HepG2 (cell line): ENCODE measurements around the gene OAS1. TPM values are rescaled to one million over a fixed set of nuclear protein-coding genes. Genes with fewer than 3 reads are reported as not detected.

ENCODE experiments used
- ATAC-seq: fragments of 200-7000 bp; cut with Tn5 transposase; 3 replicates; pipeline ENCODE4 v1.9.1; 2020; ENCODE audit warnings: mild to moderate bottlenecking, moderate library complexity
- BruUV-seq: library from RNA; stranded (reverse); fragments of 400-500 nt; replicated peaks from 2 replicates; lab custom pipeline; 2021; lab: Mats Ljungman, UMichigan
- CTCF ChIA-PET: fragments of 300-600 bp; formaldehyde crosslinking; extraction: SDS; loops from one replicate; lab custom pipeline; 2021; ENCODE audit warnings: low total read pairs, inconsistent platforms, low intra/inter-chr PET ratio; lab: Yijun Ruan, JAX
- POLR2A ChIA-PET: fragments of 350-600 bp; sonication (Branson Sonifier 250); formaldehyde crosslinking; loops from one replicate; lab custom pipeline; 2020; ENCODE audit warnings: antibody characterized with exemption, inconsistent platforms; lab: Yijun Ruan, JAX
- DNase-seq: peaks from one replicate; pipeline ENCODE4 v3.0.0-alpha.2; 2015; ENCODE audit warnings: low spot score
- FAIRE-seq: peaks from 3 replicates; lab custom pipeline; 2011; peaks lifted over from hg19 to GRCh38; lab: Jason Lieb, UNC
- H2AFZ ChIP-seq: one replicate; pipeline ENCODE4 v1.6.1; 2011; ENCODE audit warnings: low read length, inconsistent platforms
- H3K27ac ChIP-seq: fragments of 300-600 bp; 3 replicates; pipeline ENCODE4 v1.8.0; 2011; ENCODE audit warnings: mixed run types, mild to moderate bottlenecking, mixed read lengths, low read length, inconsistent platforms; ENCODE audit not compliant: insufficient read depth; ENCODE audit errors: extremely low read length
- H3K27me3 ChIP-seq, 2 experiments: fragments of 200-600 bp in 1 of 2; 2 replicates in 1 of 2; 3 replicates in 1 of 2; pipeline versions ENCODE4 v1.6.0 to v1.8.0; 2011; ENCODE audit warnings: low read length in 2 of 2, mild to moderate bottlenecking in 2 of 2, moderate library complexity in 2 of 2, inconsistent platforms in 1 of 2; ENCODE audit not compliant: insufficient read depth in 2 of 2, control insufficient read depth in 1 of 2
- H3K36me3 ChIP-seq, 2 experiments: fragments of 200-600 bp in 1 of 2; replicated peaks in 1 of 2; 2 replicates in 1 of 2; 3 replicates in 1 of 2; pipeline versions ENCODE4 v1.5.1 to v1.8.0; 2011; ENCODE audit warnings: low read length in 2 of 2, inconsistent platforms in 1 of 2; ENCODE audit not compliant: insufficient read depth in 2 of 2, control insufficient read depth in 1 of 2
- H3K4me1 ChIP-seq: 2 replicates; pipeline ENCODE4 v1.5.1; 2012; ENCODE audit warnings: low read length, inconsistent platforms; ENCODE audit not compliant: insufficient read depth
- H3K4me2 ChIP-seq: 2 replicates; pipeline ENCODE4 v1.6.0; 2011; ENCODE audit warnings: low read depth, low read length, inconsistent platforms
- H3K4me3 ChIP-seq, 3 experiments: fragments of 200-600 bp in 1 of 3; sonication (generic), shearing (Covaris generic) in 1 of 3; replicated peaks in 1 of 3; 2 replicates each; pipeline ENCODE4 v1.5.1; 2011 to 2016; ENCODE audit warnings: low read length in 3 of 3, inconsistent platforms in 2 of 3, low read depth in 2 of 3, mild to moderate bottlenecking in 2 of 3, control low read depth in 1 of 3, mixed read lengths in 1 of 3; ENCODE audit not compliant: insufficient read depth in 1 of 3
- H3K79me2 ChIP-seq: one replicate; pipeline ENCODE4 v1.6.1; 2011; ENCODE audit warnings: low read length, inconsistent platforms; ENCODE audit not compliant: insufficient read depth
- H3K9ac ChIP-seq: 2 replicates; pipeline ENCODE4 v1.6.0; 2011; ENCODE audit warnings: mild to moderate bottlenecking, low read depth, low read length, inconsistent platforms; ENCODE audit not compliant: insufficient read depth
- H3K9me3 ChIP-seq: 2 replicates; pipeline ENCODE4 v1.5.1; 2012; ENCODE audit warnings: mild to moderate bottlenecking, low read length
- H4K20me1 ChIP-seq: 2 replicates; pipeline ENCODE4 v1.6.0; 2011; ENCODE audit warnings: inconsistent platforms, mild to moderate bottlenecking, low read length, moderate library complexity; ENCODE audit not compliant: insufficient read depth
- SRF ChIP-seq: IDR thresholded peaks from 2 replicates; pipeline ENCODE4 v1.6.1; 2011; ENCODE audit warnings: mild to moderate bottlenecking, low read depth, low read length, moderate library complexity
- U2AF1 ChIP-seq: fragments of 200-400 bp; formaldehyde crosslinking; optimal IDR thresholded peaks from 2 replicates; pipeline ENCODE3; 2017; ENCODE audit warnings: mild to moderate bottlenecking, low read depth, low read length
- ZNF329 ChIP-seq: sonication (generic); formaldehyde crosslinking; IDR thresholded peaks from 2 replicates; pipeline ENCODE4 v1.9.0; 2021; ENCODE audit warnings: low read depth, mild to moderate bottlenecking, missing genetic modification reagents
- ZNF432 ChIP-seq: sonication (generic); formaldehyde crosslinking; IDR thresholded peaks from 2 replicates; pipeline ENCODE4 v1.5.0; 2020; ENCODE audit warnings: missing genetic modification reagents, mild to moderate bottlenecking, borderline replicate concordance
- ZSCAN30 ChIP-seq: sonication (generic); formaldehyde crosslinking; IDR thresholded peaks from 2 replicates; pipeline ENCODE4 v1.5.0; 2020; ENCODE audit warnings: mild to moderate bottlenecking, missing genetic modification reagents
- WGBS: methylation state at CpG from one replicate; pipeline ENCODE4 v1.1.6; 2017; ENCODE audit warnings: low lambda C conversion rate; 5-methylcytosine and 5-hydroxymethylcytosine counted together
- in situ Hi-C: cut with HindIII; loops from 2 replicates; pipeline ENCODE4 v1.10.0; 2017; ENCODE audit warnings: low pct_unique_long_range_greater_than_20kb; ENCODE audit not compliant: extremely low pct_ligation_motif_present
- intact Hi-C: fragments of 100-400 bp; cut with micrococcal nuclease; formaldehyde crosslinking; loops from one replicate; pipeline ENCODE4 v1.10.0; 2022; ENCODE audit not compliant: unreplicated experiment
- polyA plus RNA-seq, 8 experiments: library from polyadenylated mRNA; depleted of rRNA in 3 of 8; stranded (reverse) in 7 of 8; unstranded in 1 of 8; fragments of >200 nt; fragmentation: Illumina TruSeq in 4 of 8; extraction: Trizol in 4 of 8; gene quantifications; 2 replicates each; pipeline versions ENCODE4 v1.2.1 to v1.2.3, GENCODE V29; 2011 to 2016; ENCODE audit warnings: low read depth in 4 of 8, missing spikeins in 1 of 8, mixed read lengths in 1 of 8; ENCODE audit not compliant: insufficient read depth in 1 of 8
- total RNA-seq, 5 experiments: library from RNA; depleted of rRNA; stranded (reverse); fragments of >200 nt; fragmentation: Illumina TruSeq; extraction: Trizol; gene quantifications; 2 replicates each; pipeline ENCODE4 v1.2.3, GENCODE V29; 2016; ENCODE audit warnings: low read depth in 1 of 5

Gene OAS1
- total and polyA plus RNA-seq, 2 of the 13 experiments (the other 11 are each of a cell fraction or from before 2014, with no cell fraction given), result 6.5 to 10.6 TPM

GRCh38 chr12:112961074-112961473, 54.3 kb downstream of the OAS1 start:
- no TSS peak for BruUV-seq
- Histone ChIP-seq H3K4me2 (no peak overlapping the region), H3K4me1 (peaks cover 4% of the 10 kb centered on the region; the same call in 1 of the 2 replicates), H4K20me1 (no peaks in the 10 kb centered on the region), H3K36me3 (peaks cover 8 to 25% of the 10 kb centered on the region in 2 experiments; a peak in 3 of 5 replicates), H3K79me2 (no peaks in the 10 kb centered on the region), H3K27ac (no peak overlapping the region), H2AFZ (no peak overlapping the region), H3K4me3 (no peak overlapping the region), H3K9me3 (no peaks in the 10 kb centered on the region), H3K9ac (no peak overlapping the region), H3K27me3 (no peaks in the 10 kb centered on the region)
- POLR2A ChIA-PET, result no interaction called here
- DNase-seq (no peak), FAIRE-seq (no peak), ATAC-seq (no peak)
- in situ Hi-C loops, result no loop called here
- WGBS, result 59% methylated on average over 3 of the region's 7 CpGs
- TF ChIP-seq U2AF1 (no peak), ZNF432 (CRISPR knock-in tag) (no peak), ZSCAN30 (CRISPR knock-in tag) (no peak)
- CTCF ChIA-PET, result no interaction called here
- intact Hi-C loops, result no loop called here

DNA sequence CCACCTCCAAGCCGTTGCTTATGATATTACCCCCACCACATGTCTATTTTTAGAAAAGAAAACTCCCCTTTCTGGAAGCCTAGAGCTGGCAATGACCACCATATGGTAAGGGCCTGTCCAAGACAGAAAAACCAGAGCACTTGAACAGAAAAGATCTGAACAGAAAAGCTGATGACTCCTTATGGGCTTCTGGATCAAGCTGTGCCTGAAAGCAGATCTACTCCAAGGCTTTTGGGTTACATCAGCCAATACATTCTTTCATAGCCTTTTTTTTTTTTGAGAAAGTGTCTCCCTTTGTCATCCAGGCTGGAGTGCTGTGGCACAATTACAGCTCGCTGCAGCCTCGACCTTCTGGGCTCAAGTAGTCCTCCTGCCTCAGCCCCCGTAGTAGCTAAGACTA, 54.8 kb downstream of the OAS1 start:
- peaks cover 6% of the 10 kb centered on the region; the same call in 1 of the 2 replicates for H3K4me1 ChIP-seq
- 93% methylated on average over 4 of the region's 4 CpGs for WGBS
- H3K4me2 ChIP-seq, result no peak overlapping the region
- no TSS peak for BruUV-seq
- no peak overlapping the region for H3K27ac ChIP-seq
- FAIRE-seq, result no peak
- CTCF ChIA-PET, result no interaction called here
- no peak for TF ChIP-seq SRF
- peak; percentile 97 for TF ChIP-seq ZNF329 (CRISPR knock-in tag)
- H3K36me3 ChIP-seq, result peaks cover 8 to 25% of the 10 kb centered on the region in 2 experiments; a peak in 3 of 5 replicates
- no peaks in the 10 kb centered on the region for H3K79me2 ChIP-seq
- no peaks in the 10 kb centered on the region for H4K20me1 ChIP-seq
- no peaks in the 10 kb centered on the region for H3K9me3 ChIP-seq
- DNase-seq, result no peak
- intact Hi-C loops, result no loop called here
- ATAC-seq, result no peak
- no peak overlapping the region for H3K4me3 ChIP-seq
- H3K27me3 ChIP-seq, result no peaks in the 10 kb centered on the region
- POLR2A ChIA-PET, result no interaction called here
- in situ Hi-C loops, result no loop called here
- no peak overlapping the region for H3K9ac ChIP-seq
- no peak overlapping the region for H2AFZ ChIP-seq
